Nephron (organoid): ENCODE measurements around the gene GBF1.
"Not testable (repeated sequence)": the region's sequence is repeated elsewhere in the genome, so short reads cannot be mapped to it uniquely, and the experiment has no call there.

Experiments used
- H3K27ac Mint-ChIP-seq, 3 experiments: 2 replicates each; pipeline ENCODE4 v1.8.0; 2020; ENCODE audit warnings: mixed read lengths in 3 of 3, mild to moderate bottlenecking in 2 of 3, moderate library complexity in 1 of 3
- H3K27me3 Mint-ChIP-seq: 2 replicates; pipeline ENCODE4 v1.8.0; 2021; ENCODE audit warnings: low read depth, mild to moderate bottlenecking, moderate library complexity, mixed read lengths
- H3K36me3 Mint-ChIP-seq: 2 replicates; pipeline ENCODE4 v1.8.0; 2020; ENCODE audit warnings: low read depth, mixed read lengths
- H3K4me1 Mint-ChIP-seq: 2 replicates; pipeline ENCODE4 v1.8.0; 2020; ENCODE audit warnings: mixed read lengths
- H3K4me3 Mint-ChIP-seq, 3 experiments: 2 replicates each; pipeline ENCODE4 v1.8.0; 2020; ENCODE audit warnings: mild to moderate bottlenecking in 3 of 3, mixed read lengths in 3 of 3, moderate library complexity in 2 of 3
- H3K9me3 Mint-ChIP-seq: 2 replicates; pipeline ENCODE4 v1.8.0; 2020; ENCODE audit warnings: mixed read lengths
- TF ChIP-seq, protein P1 (sequence below), 3 experiments: fragments of 200-600 bp; sonication (generic); IDR thresholded peaks; one replicate each; pipeline ENCODE4 v1.5.0; 2021; ENCODE audit warnings: antibody characterized with exemption in 3 of 3; ENCODE audit not compliant: unreplicated experiment in 3 of 3

GBF1 gene

DNA sequence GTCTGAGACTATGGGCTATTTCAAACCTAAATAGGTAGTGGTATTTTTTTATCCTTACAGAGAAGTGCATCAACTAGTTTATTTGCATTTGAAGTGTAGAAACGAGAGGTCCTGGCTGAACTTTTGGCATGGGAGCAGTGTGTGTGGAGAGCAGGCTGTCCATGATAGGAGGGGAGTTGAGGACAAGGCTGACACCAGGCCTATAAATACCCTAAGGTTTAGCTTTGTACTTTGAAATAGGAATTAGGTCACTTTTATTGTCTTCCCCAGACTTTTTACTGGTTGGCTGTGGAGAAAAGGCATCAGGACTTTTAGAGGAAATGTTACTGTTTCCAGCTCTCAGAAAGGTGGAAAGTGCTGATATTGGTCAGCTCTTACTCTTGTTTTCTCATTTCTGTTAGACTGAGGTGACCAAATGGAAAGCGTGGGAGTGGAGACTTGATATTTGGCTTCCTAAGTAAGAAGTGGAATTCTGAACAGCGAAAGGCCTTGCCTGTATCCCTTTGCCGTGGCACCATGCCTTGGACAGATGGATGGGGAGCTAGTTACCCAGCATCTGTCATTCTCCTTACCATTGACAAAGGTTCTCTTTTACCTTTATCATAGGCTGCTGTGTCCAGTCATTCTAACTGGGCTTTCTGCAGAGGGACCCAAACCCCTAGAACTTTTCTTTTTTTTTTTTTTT is 46.0 kb downstream of the GBF1 start:
- H3K27ac Mint-ChIP-seq: peak overlapping the region in 1 of 3 experiments; percentile 26
- peaks cover 6% of the 10 kb centered on the region for H3K36me3 Mint-ChIP-seq
- H3K4me3 Mint-ChIP-seq: no peak overlapping the region

DNA sequence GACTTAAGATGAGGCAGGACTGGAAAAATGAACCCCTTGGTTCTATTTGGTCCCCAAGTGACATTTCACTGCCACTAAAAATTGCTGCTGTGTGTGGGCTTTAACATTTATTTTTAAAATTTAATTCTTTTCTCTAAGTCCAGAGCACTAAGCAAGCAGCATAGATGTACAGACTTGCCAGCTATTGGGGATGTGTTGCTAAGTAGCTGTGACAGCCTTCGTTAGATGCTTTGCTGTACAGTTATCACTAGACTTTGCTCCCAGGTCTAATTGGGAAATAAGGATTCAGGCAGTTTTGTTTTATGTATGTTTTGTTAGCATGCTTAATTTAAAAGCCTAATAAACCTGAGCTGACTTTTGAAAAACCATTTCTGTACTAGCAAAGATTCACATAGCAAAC is 51.8 kb downstream of the GBF1 start:
- H3K36me3 Mint-ChIP-seq: peaks cover 17% of the 10 kb centered on the region
- peaks cover 10% of the 10 kb centered on the region for H3K4me1 Mint-ChIP-seq
- peaks cover 3% of the 10 kb centered on the region for H3K9me3 Mint-ChIP-seq
- no peak overlapping the region for H3K27ac Mint-ChIP-seq
- no peak overlapping the region for H3K4me3 Mint-ChIP-seq
- TF ChIP-seq, protein P1, sequence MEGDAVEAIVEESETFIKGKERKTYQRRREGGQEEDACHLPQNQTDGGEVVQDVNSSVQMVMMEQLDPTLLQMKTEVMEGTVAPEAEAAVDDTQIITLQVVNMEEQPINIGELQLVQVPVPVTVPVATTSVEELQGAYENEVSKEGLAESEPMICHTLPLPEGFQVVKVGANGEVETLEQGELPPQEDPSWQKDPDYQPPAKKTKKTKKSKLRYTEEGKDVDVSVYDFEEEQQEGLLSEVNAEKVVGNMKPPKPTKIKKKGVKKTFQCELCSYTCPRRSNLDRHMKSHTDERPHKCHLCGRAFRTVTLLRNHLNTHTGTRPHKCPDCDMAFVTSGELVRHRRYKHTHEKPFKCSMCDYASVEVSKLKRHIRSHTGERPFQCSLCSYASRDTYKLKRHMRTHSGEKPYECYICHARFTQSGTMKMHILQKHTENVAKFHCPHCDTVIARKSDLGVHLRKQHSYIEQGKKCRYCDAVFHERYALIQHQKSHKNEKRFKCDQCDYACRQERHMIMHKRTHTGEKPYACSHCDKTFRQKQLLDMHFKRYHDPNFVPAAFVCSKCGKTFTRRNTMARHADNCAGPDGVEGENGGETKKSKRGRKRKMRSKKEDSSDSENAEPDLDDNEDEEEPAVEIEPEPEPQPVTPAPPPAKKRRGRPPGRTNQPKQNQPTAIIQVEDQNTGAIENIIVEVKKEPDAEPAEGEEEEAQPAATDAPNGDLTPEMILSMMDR (IDR thresholded peaks at IDR 0.05; ENCODE audit: unreplicated experiment in 3 of 3): no peak
- no peaks in the 10 kb centered on the region for H3K27me3 Mint-ChIP-seq

More for the DNA sequence above, 46.0 kb downstream of the GBF1 start:
- H3K27me3 Mint-ChIP-seq: no peaks in the 10 kb centered on the region
- peaks cover 30% of the 10 kb centered on the region for H3K4me1 Mint-ChIP-seq
- no peaks in the 10 kb centered on the region for H3K9me3 Mint-ChIP-seq
- TF ChIP-seq, protein P1 (IDR thresholded peaks at IDR 0.05; ENCODE audit: unreplicated experiment in 3 of 3): no peak

DNA sequence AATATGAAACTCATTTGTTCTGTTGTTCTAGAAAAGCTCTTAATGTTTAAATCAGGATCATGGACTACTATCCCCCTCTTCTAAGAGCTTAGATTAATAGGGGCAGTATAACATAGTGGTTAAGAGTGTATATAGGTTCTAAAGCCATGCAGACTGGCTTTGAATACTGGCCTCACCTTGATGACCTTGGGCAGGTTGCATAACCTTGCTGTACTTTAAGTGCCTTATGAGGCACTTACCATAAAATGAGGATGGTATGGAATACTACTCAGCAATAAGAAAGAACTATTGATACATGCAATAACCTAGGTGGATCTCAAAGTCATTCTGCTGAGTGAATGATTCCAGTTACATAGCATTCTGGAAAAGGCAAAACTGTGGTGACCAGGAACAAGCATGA is 53.6 kb downstream of the GBF1 start:
- no peak overlapping the region for H3K4me3 Mint-ChIP-seq
- TF ChIP-seq, protein P1 (IDR thresholded peaks at IDR 0.05; ENCODE audit: unreplicated experiment in 3 of 3): no peak
- H3K4me1 Mint-ChIP-seq: peaks cover 10% of the 10 kb centered on the region
- H3K36me3 Mint-ChIP-seq: peaks cover 22% of the 10 kb centered on the region
- H3K27ac Mint-ChIP-seq: peak overlapping the region in 2 of 3 experiments; percentile 31 to 33
- H3K9me3 Mint-ChIP-seq: peaks cover 3% of the 10 kb centered on the region
- H3K27me3 Mint-ChIP-seq: no peaks in the 10 kb centered on the region

DNA sequence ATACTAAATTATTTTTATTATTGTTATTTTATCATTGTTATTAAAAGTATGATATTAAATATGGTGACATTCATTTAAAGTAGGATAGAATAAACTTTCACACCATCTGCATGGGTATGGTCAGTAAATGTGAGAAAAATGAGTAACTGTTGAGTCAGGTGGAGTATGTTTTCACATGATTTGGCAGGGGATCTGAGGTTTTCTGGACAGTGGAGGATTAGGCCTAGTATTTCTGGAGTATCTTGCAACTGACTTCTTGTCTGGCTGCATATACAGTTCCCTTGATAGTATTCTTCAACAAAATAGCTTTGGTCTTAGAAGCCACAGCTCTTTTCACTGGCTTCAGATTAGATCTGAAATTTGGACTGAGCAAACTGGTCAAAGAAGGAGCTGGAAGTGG is 54.5 kb downstream of the GBF1 start:
- H3K36me3 Mint-ChIP-seq: peaks cover 24% of the 10 kb centered on the region
- TF ChIP-seq, protein P1 (IDR thresholded peaks at IDR 0.05; ENCODE audit: unreplicated experiment in 3 of 3): no peak

DNA sequence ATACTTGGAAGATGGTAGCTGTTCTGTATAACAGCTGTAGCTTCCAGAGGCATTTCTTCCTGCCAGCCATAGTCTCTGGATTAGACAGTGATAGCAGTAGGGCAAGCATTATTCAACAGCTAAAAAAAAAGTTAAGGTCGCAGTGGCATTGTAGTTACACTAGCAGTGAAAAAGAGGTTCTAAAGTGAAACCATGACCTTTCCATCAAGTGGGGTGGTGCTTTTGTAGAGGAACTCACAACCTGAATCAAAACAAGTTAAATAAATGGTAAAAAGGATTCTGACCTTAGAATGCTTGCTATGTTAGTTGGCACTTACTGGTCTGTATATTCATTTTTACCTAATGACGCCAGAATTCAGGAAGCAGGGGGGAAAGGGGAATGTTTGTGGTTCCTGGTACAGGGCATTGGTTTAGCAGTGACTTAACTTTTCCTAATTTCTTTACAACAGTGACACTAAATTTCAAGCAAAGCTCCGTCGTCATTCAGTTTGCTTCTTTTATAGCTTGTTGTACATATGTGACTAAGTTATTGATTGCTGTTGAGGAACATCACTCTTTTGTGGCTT is 55.0 kb downstream of the GBF1 start:
- H3K4me1 Mint-ChIP-seq: peaks cover 10% of the 10 kb centered on the region

More for the DNA sequence above, 54.5 kb downstream of the GBF1 start:
- no peaks in the 10 kb centered on the region for H3K27me3 Mint-ChIP-seq
- H3K4me3 Mint-ChIP-seq: no peak overlapping the region
- H3K4me1 Mint-ChIP-seq: peaks cover 10% of the 10 kb centered on the region
- H3K27ac Mint-ChIP-seq: peak overlapping the region; percentile 59 to 92 (median 85)
- H3K9me3 Mint-ChIP-seq: peaks cover 3% of the 10 kb centered on the region

DNA sequence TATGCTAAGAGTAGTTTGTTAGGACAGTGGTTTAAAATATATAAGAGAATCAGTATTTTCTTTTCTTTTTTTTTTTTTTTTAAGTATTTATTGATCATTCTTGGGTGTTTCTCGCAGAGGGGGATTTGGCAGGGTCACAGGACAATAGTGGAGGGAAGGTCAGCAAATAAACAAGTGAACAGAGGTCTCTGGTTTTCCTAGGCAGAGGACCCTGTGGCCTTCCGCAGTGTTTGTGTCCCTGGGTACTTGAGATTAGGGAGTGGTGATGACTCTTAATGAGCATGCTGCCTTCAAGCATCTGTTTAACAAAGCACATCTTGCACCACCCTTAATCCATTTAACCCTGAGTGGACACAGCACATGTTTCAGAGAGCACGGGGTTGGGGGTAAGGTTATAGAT is 55.6 kb downstream of the GBF1 start:
- not testable (repeated sequence) for H3K4me1 Mint-ChIP-seq, H3K9me3 Mint-ChIP-seq, H3K27me3 Mint-ChIP-seq, H3K4me3 Mint-ChIP-seq
- Mint-ChIP-seq H3K27ac (peak overlapping the region in 2 of 3 experiments; percentile 85 to 92), H3K36me3 (peaks cover 29% of the 10 kb centered on the region)

More for the DNA sequence above, 55.0 kb downstream of the GBF1 start:
- TF ChIP-seq, protein P1 (IDR thresholded peaks at IDR 0.05; ENCODE audit: unreplicated experiment in 3 of 3): no peak
- peak overlapping the region; percentile 59 to 92 (median 85) for H3K27ac Mint-ChIP-seq
- no peaks in the 10 kb centered on the region for H3K27me3 Mint-ChIP-seq
- H3K9me3 Mint-ChIP-seq: peaks cover 3% of the 10 kb centered on the region
- peaks cover 25% of the 10 kb centered on the region for H3K36me3 Mint-ChIP-seq
- no peak overlapping the region for H3K4me3 Mint-ChIP-seq

DNA sequence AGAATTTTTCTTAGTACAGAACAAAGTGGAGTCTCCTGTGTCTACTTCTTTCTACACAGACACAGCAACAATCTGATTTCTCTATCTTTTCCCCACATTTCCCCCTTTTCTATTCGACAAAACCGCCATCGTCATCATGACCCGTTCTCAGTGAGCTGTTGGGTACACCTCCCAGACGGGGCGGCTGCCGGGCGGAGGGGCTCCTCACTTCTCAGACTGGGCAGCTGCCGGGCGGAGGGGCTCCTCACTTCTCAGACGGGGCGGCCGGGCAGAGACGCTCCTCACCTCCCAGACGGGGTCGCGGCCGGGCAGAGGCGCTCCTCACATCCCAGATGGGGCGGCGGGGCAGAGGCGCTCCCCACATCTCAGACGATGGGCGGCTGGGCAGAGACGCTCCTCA is 56.0 kb downstream of the GBF1 start:
- not testable (repeated sequence) for H3K27me3 Mint-ChIP-seq, H3K9me3 Mint-ChIP-seq, H3K4me1 Mint-ChIP-seq
- Mint-ChIP-seq H3K36me3 (peaks cover 33% of the 10 kb centered on the region), H3K4me3 (peak overlapping the region in 1 of 3 experiments; percentile 46), H3K27ac (peak overlapping the region; percentile 60 to 92 (median 85))
